NCI-H128 (cell line): ENCODE measurements around the gene AKAP9.
"Not testable (repeated sequence)": the region's sequence is repeated elsewhere in the genome, so short reads cannot be mapped to it uniquely, and the experiment has no call there.

ENCODE experiments used
- DNase-seq: peaks from one replicate; lab custom pipeline; 2025; ENCODE audit not compliant: unreplicated experiment; lab: John Stamatoyannopoulos, UW

Gene AKAP9

GRCh38 chr7:92058040-92058439 lies 117.4 kb downstream of the AKAP9 start:
- DNase-seq: no peak

- DNase-seq: no peak
These were observed 118.2 kb downstream of the AKAP9 start for GRCh38 chr7:92058899-92059298.

- DNase-seq: no peak
These were observed 120.5 kb downstream of the AKAP9 start for GRCh38 chr7:92061154-92061553.

GRCh38 chr7:92064438-92065029 lies 123.9 kb downstream of the AKAP9 start:
- no peak for DNase-seq

- no peak for DNase-seq
These were observed 130.4 kb downstream of the AKAP9 start for GRCh38 chr7:92071032-92071431.

GRCh38 chr7:92072121-92072520 lies 131.5 kb downstream of the AKAP9 start:
- DNase-seq: no peak

GRCh38 chr7:92072708-92073107 lies 132.0 kb downstream of the AKAP9 start:
- DNase-seq: no peak

GRCh38 chr7:92075455-92076158 lies 134.9 kb downstream of the AKAP9 start:
- no peak for DNase-seq

- DNase-seq: no peak
These were observed 135.8 kb downstream of the AKAP9 start for GRCh38 chr7:92076509-92076908.

- not testable (repeated sequence) for DNase-seq
These were observed 143.3 kb downstream of the AKAP9 start for GRCh38 chr7:92083922-92084321.

GRCh38 chr7:92088266-92088665 lies 147.6 kb downstream of the AKAP9 start:
- DNase-seq: no peak

- no peak for DNase-seq
These were observed 151.5 kb downstream of the AKAP9 start for GRCh38 chr7:92092210-92092609.

- DNase-seq: no peak
These were observed 154.7 kb downstream of the AKAP9 start for GRCh38 chr7:92095380-92095779.

GRCh38 chr7:92100534-92100933 lies 159.9 kb downstream of the AKAP9 start:
- DNase-seq: no peak

GRCh38 chr7:92102862-92103261 lies 162.2 kb downstream of the AKAP9 start:
- DNase-seq: not testable (repeated sequence)

- no peak for DNase-seq
These were observed 168.2 kb downstream of the AKAP9 start for GRCh38 chr7:92108821-92109220.

GRCh38 chr7:92110857-92111256 lies 170.2 kb downstream of the AKAP9 start:
- DNase-seq: no peak

GRCh38 chr7:92115821-92116220 lies 175.2 kb downstream of the AKAP9 start:
- no peak for DNase-seq

- DNase-seq: no peak
These were observed 176.3 kb downstream of the AKAP9 start for GRCh38 chr7:92116949-92117348.

- DNase-seq: no peak
These were observed 178.6 kb downstream of the AKAP9 start for GRCh38 chr7:92119213-92119759.

- no peak for DNase-seq
These were observed 181.0 kb downstream of the AKAP9 start for GRCh38 chr7:92121681-92122080.

GRCh38 chr7:92131093-92131492 lies 190.4 kb downstream of the AKAP9 start:
- no peak for DNase-seq
